Peyer's patch (tissue), 4 donors: ENCODE measurements around the gene PRDM12.

Experiments used
- POLR2A ChIP-seq, 2 donors: fragments of 450-650 bp; IDR thresholded peaks; one replicate each; pipeline ENCODE4 v1.5.1; 2017; ENCODE audit warnings: antibody characterized with exemption in 2 of 2, mild to moderate bottlenecking in 2 of 2, moderate library complexity in 2 of 2
- TF ChIP-seq, protein P1 (sequence below), 6 experiments: fragments of 450-650 bp in 4 of 6; fragments of 200-600 bp in 2 of 6; sonication (generic) in 1 of 6; IDR thresholded peaks; one replicate each; pipeline ENCODE4 v1.5.1; 2017 to 2019; ENCODE audit warnings: antibody characterized with exemption in 6 of 6, mild to moderate bottlenecking in 3 of 6, moderate library complexity in 1 of 6

DNA sequence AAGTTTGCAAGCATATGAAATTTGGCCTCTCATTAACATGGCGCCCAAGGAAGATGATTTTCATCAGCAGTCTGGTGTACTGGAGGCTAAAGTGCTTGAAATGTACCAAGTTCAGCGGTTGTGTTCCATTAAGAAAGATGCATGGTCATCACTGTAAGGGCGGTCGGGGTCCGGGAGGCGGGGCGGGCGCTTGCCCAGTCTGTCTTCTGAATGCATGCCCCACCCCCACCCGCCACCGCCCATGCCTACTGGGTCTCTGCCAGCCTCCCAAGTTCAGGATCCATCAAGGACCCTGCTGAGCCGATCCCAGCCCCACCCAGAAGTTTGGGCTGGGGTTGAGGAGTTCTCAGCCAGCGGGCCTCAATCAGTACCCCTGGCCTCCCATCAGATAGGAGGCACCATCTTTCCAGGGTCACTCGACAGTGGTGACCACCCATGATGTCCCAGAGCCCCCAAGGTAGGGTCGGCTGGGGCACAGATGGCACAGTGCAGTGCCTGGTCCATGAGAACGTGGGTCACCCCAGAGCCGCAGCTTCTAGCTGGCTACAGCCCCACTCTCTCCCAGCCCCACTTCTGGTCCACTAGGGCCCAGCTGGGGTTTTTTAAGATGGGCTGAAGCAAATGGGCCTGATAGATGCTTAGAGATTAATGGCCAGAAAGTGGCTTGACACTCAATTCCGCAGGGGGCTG is 24.4 kb upstream of the PRDM12 start:
- TF ChIP-seq, protein P1, sequence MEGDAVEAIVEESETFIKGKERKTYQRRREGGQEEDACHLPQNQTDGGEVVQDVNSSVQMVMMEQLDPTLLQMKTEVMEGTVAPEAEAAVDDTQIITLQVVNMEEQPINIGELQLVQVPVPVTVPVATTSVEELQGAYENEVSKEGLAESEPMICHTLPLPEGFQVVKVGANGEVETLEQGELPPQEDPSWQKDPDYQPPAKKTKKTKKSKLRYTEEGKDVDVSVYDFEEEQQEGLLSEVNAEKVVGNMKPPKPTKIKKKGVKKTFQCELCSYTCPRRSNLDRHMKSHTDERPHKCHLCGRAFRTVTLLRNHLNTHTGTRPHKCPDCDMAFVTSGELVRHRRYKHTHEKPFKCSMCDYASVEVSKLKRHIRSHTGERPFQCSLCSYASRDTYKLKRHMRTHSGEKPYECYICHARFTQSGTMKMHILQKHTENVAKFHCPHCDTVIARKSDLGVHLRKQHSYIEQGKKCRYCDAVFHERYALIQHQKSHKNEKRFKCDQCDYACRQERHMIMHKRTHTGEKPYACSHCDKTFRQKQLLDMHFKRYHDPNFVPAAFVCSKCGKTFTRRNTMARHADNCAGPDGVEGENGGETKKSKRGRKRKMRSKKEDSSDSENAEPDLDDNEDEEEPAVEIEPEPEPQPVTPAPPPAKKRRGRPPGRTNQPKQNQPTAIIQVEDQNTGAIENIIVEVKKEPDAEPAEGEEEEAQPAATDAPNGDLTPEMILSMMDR (IDR thresholded peaks at IDR 0.05), result no peak
- TF ChIP-seq POLR2A (IDR thresholded peaks at IDR 0.05), result no peak
